ENCODE measurements around the gene PERM1.

- no peak for TF ChIP-seq EZH2phosphoT487 (IDR thresholded peaks at IDR 0.05; ENCODE audit: borderline replicate concordance, low read length)
- TF ChIP-seq CTCF (IDR thresholded peaks at IDR 0.05; ENCODE audit: low read depth, low read length, poor library complexity, severe bottlenecking), result no peak
These were observed 52.9 kb downstream of the PERM1 start for GRCh38 chr1:928825-929661.

All from DOHH2 (cell line).